Gastrocnemius medialis (tissue), 4 donors: Measurements from ENCODE around the gene IFI6.
"Not testable (repeated sequence)": the region's sequence is repeated elsewhere in the genome, so short reads cannot be mapped to it uniquely, and the experiment has no call there.

Experiments
- CTCF ChIP-seq, 5 experiments: fragments of 450-650 bp in 3 of 5; fragments of 200-600 bp in 2 of 5; sonication (generic) in 2 of 5; IDR thresholded peaks in 4 of 5; conservative IDR thresholded peaks in 1 of 5; 1 replicate in 4 of 5; 2 replicates in 1 of 5; pipeline ENCODE4 v1.5.1; 2016 to 2019; ENCODE audit warnings: antibody characterized with exemption in 5 of 5, mild to moderate bottlenecking in 3 of 5, moderate library complexity in 3 of 5
- POLR2A ChIP-seq, 2 donors: fragments of 450-650 bp; IDR thresholded peaks; one replicate each; pipeline ENCODE4 v1.6.1; 2017; ENCODE audit warnings: antibody characterized with exemption in 2 of 2, mild to moderate bottlenecking in 2 of 2, moderate library complexity in 2 of 2

GRCh38 chr1:27696835-27697234 is 24.8 kb upstream of the IFI6 start:
- not testable (repeated sequence) for TF ChIP-seq CTCF (IDR thresholded peaks at IDR 0.05 in 4 of 5, conservative IDR thresholded peaks at IDR 0.05 in 1 of 5); POLR2A (IDR thresholded peaks at IDR 0.05)
